ENCODE results near the gene CCL25.

GRCh38 chr19:8110931-8111330 lies 58.4 kb downstream of the CCL25 start:
- TF ChIP-seq, protein P1, sequence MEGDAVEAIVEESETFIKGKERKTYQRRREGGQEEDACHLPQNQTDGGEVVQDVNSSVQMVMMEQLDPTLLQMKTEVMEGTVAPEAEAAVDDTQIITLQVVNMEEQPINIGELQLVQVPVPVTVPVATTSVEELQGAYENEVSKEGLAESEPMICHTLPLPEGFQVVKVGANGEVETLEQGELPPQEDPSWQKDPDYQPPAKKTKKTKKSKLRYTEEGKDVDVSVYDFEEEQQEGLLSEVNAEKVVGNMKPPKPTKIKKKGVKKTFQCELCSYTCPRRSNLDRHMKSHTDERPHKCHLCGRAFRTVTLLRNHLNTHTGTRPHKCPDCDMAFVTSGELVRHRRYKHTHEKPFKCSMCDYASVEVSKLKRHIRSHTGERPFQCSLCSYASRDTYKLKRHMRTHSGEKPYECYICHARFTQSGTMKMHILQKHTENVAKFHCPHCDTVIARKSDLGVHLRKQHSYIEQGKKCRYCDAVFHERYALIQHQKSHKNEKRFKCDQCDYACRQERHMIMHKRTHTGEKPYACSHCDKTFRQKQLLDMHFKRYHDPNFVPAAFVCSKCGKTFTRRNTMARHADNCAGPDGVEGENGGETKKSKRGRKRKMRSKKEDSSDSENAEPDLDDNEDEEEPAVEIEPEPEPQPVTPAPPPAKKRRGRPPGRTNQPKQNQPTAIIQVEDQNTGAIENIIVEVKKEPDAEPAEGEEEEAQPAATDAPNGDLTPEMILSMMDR (IDR thresholded peaks at IDR 0.05) = no peak
- no peak for TF ChIP-seq EP300 (IDR thresholded peaks at IDR 0.05)

All from stomach (tissue), 4 donors.